ENCODE measurements around the gene USP38.

DNA sequence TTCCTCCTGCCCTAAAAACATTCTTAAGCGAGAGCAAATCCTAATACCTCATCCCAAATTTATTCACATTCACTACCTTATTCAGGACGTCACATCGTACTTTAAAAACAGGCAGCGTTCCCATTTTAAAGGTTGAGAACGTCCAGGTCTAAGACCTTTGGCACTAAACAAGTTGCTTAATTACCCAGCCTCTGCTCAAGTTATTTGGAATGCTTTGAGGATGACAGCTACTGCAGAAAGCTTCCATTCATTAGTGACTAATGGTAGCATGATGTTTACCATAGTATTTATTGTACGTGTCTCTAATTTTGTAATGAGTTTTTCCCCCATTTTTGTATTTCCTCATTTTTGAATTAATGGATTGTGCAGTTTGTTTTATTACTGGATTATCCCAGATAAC, 1.5 kb downstream of the USP38 start:
- TF ChIP-seq, protein P1, sequence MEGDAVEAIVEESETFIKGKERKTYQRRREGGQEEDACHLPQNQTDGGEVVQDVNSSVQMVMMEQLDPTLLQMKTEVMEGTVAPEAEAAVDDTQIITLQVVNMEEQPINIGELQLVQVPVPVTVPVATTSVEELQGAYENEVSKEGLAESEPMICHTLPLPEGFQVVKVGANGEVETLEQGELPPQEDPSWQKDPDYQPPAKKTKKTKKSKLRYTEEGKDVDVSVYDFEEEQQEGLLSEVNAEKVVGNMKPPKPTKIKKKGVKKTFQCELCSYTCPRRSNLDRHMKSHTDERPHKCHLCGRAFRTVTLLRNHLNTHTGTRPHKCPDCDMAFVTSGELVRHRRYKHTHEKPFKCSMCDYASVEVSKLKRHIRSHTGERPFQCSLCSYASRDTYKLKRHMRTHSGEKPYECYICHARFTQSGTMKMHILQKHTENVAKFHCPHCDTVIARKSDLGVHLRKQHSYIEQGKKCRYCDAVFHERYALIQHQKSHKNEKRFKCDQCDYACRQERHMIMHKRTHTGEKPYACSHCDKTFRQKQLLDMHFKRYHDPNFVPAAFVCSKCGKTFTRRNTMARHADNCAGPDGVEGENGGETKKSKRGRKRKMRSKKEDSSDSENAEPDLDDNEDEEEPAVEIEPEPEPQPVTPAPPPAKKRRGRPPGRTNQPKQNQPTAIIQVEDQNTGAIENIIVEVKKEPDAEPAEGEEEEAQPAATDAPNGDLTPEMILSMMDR (IDR thresholded peaks at IDR 0.05; ENCODE audit: insufficient read depth, low read length, poor library complexity, severe bottlenecking), result no peak
- no peak for TF ChIP-seq EZH2phosphoT487 (conservative IDR thresholded peaks at IDR 0.05; ENCODE audit: low read length)
